C4-2B (cell line): ENCODE measurements around the gene STARD3NL.

Experiments
- ZFX ChIP-seq: fragments of 450-650 bp; IDR thresholded peaks from 2 replicates; pipeline ENCODE4 v1.6.1; 2017
- TF ChIP-seq, protein P1 (sequence below): fragments of 450-650 bp; conservative IDR thresholded peaks from 2 replicates; pipeline ENCODE4 v1.5.1; 2017; ENCODE audit warnings: mild to moderate bottlenecking

DNA sequence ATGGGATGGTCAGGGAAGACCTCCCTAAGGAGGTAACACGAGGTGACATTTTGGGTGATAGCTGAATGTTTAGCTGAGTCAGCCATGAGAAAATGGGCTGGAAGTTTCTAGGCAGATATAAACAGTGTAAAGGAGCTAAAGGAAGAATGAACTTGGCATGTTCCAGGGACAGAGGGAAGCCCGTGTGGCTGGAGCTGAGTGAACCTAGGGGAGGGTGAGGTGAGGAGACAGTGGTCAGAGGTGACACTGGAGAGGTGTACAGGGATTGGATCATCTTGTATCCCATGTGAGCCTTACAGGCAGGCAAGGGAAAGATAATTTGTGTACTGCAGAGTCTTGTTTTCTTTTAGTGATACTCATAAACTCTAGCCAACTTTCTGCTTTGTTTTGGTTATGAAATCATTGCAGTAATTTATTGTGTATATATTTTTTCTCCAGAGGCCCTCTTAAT lies 1.8 kb downstream of the STARD3NL start:
- TF ChIP-seq, protein P1, sequence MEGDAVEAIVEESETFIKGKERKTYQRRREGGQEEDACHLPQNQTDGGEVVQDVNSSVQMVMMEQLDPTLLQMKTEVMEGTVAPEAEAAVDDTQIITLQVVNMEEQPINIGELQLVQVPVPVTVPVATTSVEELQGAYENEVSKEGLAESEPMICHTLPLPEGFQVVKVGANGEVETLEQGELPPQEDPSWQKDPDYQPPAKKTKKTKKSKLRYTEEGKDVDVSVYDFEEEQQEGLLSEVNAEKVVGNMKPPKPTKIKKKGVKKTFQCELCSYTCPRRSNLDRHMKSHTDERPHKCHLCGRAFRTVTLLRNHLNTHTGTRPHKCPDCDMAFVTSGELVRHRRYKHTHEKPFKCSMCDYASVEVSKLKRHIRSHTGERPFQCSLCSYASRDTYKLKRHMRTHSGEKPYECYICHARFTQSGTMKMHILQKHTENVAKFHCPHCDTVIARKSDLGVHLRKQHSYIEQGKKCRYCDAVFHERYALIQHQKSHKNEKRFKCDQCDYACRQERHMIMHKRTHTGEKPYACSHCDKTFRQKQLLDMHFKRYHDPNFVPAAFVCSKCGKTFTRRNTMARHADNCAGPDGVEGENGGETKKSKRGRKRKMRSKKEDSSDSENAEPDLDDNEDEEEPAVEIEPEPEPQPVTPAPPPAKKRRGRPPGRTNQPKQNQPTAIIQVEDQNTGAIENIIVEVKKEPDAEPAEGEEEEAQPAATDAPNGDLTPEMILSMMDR, result no peak
- no peak for TF ChIP-seq ZFX
